Mononuclear cell (primary cell): Measurements from ENCODE around the gene KIFAP3. TPM values are rescaled to one million over a fixed set of nuclear protein-coding genes. Genes with fewer than 3 reads are reported as not detected.
"Not testable (repeated sequence)": the region's sequence is repeated elsewhere in the genome, so short reads cannot be mapped to it uniquely, and the experiment has no call there.

Experiments
- H3K27me3 ChIP-seq: 2 replicates; pipeline ENCODE4 v1.6.0; 2011; ENCODE audit warnings: low read length, control low read depth; ENCODE audit not compliant: insufficient read depth
- H3K4me1 ChIP-seq: 2 replicates; pipeline ENCODE4 v1.5.1; 2011; ENCODE audit warnings: mild to moderate bottlenecking, low read length, control low read depth; ENCODE audit not compliant: insufficient read depth
- H3K4me3 ChIP-seq: 2 replicates; pipeline ENCODE4 v1.5.1; 2011; ENCODE audit warnings: mild to moderate bottlenecking, low read length, moderate library complexity
- H3K9me3 ChIP-seq: 2 replicates; pipeline ENCODE4 v1.5.1; 2011; ENCODE audit warnings: low read depth, mild to moderate bottlenecking, control low read depth, low read length
- total RNA-seq: library from RNA; depleted of rRNA; stranded (reverse); fragments of >200 nt; gene quantifications from one replicate; pipeline ENCODE4 v1.2.3, GENCODE V29; 2012

KIFAP3 gene
- total RNA-seq = 23.6 TPM

- no peaks in the 10 kb centered on the region for H3K27me3 ChIP-seq
- H3K9me3 ChIP-seq = no peaks in the 10 kb centered on the region
- peak within 1 kb of the TSS; percentile 66 for H3K4me3 ChIP-seq
- H3K4me1 ChIP-seq = peaks cover 18% of the 10 kb centered on the region
Measured at GRCh38 chr1:170074250-170075157, at the start of gene KIFAP3. KIFAP3 (minus strand) TSS chr1:170074695; CDS start chr1:170074467, 228 bp downstream.

GRCh38 chr1:170122366-170122765, 47.9 kb upstream of the KIFAP3 start:
- H3K9me3 ChIP-seq = peaks cover 6% of the 10 kb centered on the region
- peaks cover 3% of the 10 kb centered on the region for H3K27me3 ChIP-seq
- no peaks in the 10 kb centered on the region for H3K4me1 ChIP-seq
- H3K4me3 ChIP-seq = no peak overlapping the region

- H3K9me3 ChIP-seq = no peaks in the 10 kb centered on the region
- H3K4me1 ChIP-seq = no peaks in the 10 kb centered on the region
- H3K4me3 ChIP-seq = no peak overlapping the region
- no peaks in the 10 kb centered on the region for H3K27me3 ChIP-seq
Measured at GRCh38 chr1:170114906-170115305, 40.4 kb upstream of the KIFAP3 start.

- H3K27me3 ChIP-seq, H3K9me3 ChIP-seq, H3K4me3 ChIP-seq, H3K4me1 ChIP-seq: not testable (repeated sequence)
Measured at GRCh38 chr1:170113140-170113539, 38.6 kb upstream of the KIFAP3 start.

- Histone ChIP-seq H3K4me1 (no peaks in the 10 kb centered on the region), H3K27me3 (peaks cover 15% of the 10 kb centered on the region), H3K4me3 (no peak overlapping the region), H3K9me3 (no peaks in the 10 kb centered on the region)
Measured at GRCh38 chr1:170097449-170097948, 23.0 kb upstream of the KIFAP3 start.

- Histone ChIP-seq H3K4me3 (no peak overlapping the region), H3K9me3 (no peaks in the 10 kb centered on the region), H3K4me1 (no peaks in the 10 kb centered on the region)
Measured at GRCh38 chr1:170096806-170097340, 22.4 kb upstream of the KIFAP3 start.

GRCh38 chr1:170095976-170096748, 21.7 kb upstream of the KIFAP3 start:
- no peaks in the 10 kb centered on the region for H3K9me3 ChIP-seq
- H3K27me3 ChIP-seq = peaks cover 15% of the 10 kb centered on the region
- no peak overlapping the region for H3K4me3 ChIP-seq
- H3K4me1 ChIP-seq = no peaks in the 10 kb centered on the region

More at GRCh38 chr1:170096806-170097340, 22.4 kb upstream of the KIFAP3 start:
- peaks cover 15% of the 10 kb centered on the region for H3K27me3 ChIP-seq

- peaks cover 15% of the 10 kb centered on the region for H3K27me3 ChIP-seq
- not testable (repeated sequence) for H3K4me1 ChIP-seq, H3K4me3 ChIP-seq, H3K9me3 ChIP-seq
Measured at GRCh38 chr1:170094697-170095616, 20.5 kb upstream of the KIFAP3 start.

GRCh38 chr1:170086399-170087032, 12.0 kb upstream of the KIFAP3 start:
- Histone ChIP-seq H3K4me1 (no peaks in the 10 kb centered on the region), H3K4me3 (no peak overlapping the region), H3K9me3 (no peaks in the 10 kb centered on the region), H3K27me3 (no peaks in the 10 kb centered on the region)

- Histone ChIP-seq H3K4me1 (no peaks in the 10 kb centered on the region), H3K27me3 (no peaks in the 10 kb centered on the region), H3K9me3 (no peaks in the 10 kb centered on the region), H3K4me3 (no peak overlapping the region)
Measured at GRCh38 chr1:170085091-170085490, 10.6 kb upstream of the KIFAP3 start.

- Histone ChIP-seq H3K4me1 (peaks cover 13% of the 10 kb centered on the region), H3K9me3 (no peaks in the 10 kb centered on the region), H3K4me3 (no peak overlapping the region), H3K27me3 (no peaks in the 10 kb centered on the region)
Measured at GRCh38 chr1:170078610-170079189, 4.2 kb upstream of the KIFAP3 start.

GRCh38 chr1:170077926-170078325, 3.4 kb upstream of the KIFAP3 start:
- H3K4me1 ChIP-seq = peaks cover 18% of the 10 kb centered on the region
- no peaks in the 10 kb centered on the region for H3K9me3 ChIP-seq
- H3K4me3 ChIP-seq = no peak overlapping the region
- no peaks in the 10 kb centered on the region for H3K27me3 ChIP-seq

GRCh38 chr1:170076952-170077351, 2.5 kb upstream of the KIFAP3 start:
- peaks cover 18% of the 10 kb centered on the region for H3K4me1 ChIP-seq
- H3K9me3 ChIP-seq, H3K27me3 ChIP-seq, H3K4me3 ChIP-seq: not testable (repeated sequence)
